ENCODE measurements around the gene COPG1.

GRCh38 chr3:129235344-129235917 lies 14.0 kb upstream of the COPG1 start:
- TF ChIP-seq SNAI2 (CRISPR knock-in tag; IDR thresholded peaks at IDR 0.05) (no peak), ESRRG (CRISPR knock-in tag; IDR thresholded peaks at IDR 0.05) (no peak)

All from SK-N-SH treated with all-trans-retinoic acid at 6 μM for 48 hours (cell line).